Measurements from ENCODE around the gene PRKACG.

PRKACG gene

GRCh38 chr9:69034071-69034470, 20.2 kb upstream of the PRKACG start:
- Histone ChIP-seq H3K4me1 (ENCODE audit: control insufficient read depth, insufficient read depth, low read depth, low read length) (peaks cover 5% of the 10 kb centered on the region), H2AFZ (ENCODE audit: low read depth, low read length) (no peak overlapping the region), H2BK120ac (ENCODE audit: low read depth, low read length) (no peak overlapping the region), H3K4me2 (ENCODE audit: low read length, poor library complexity, severe bottlenecking) (no peak overlapping the region), H3K18ac (ENCODE audit: low read depth in 1 of 2, low read length in 2 of 2) (no peak overlapping the region), H4K8ac (ENCODE audit: low read length) (no peak overlapping the region), H2BK12ac (ENCODE audit: low read length in 2 of 2) (no peak overlapping the region), H3K14ac (ENCODE audit: low read length in 2 of 2) (no peak overlapping the region), H3K9ac (ENCODE audit: low read length) (no peak overlapping the region), H3K27me3 (ENCODE audit: control insufficient read depth in 1 of 2, insufficient read depth in 1 of 2, low read length in 2 of 2) (no peaks in the 10 kb centered on the region), H3K27ac (ENCODE audit: low read length, poor library complexity, severe bottlenecking) (no peak overlapping the region), H4K91ac (ENCODE audit: low read length) (no peak overlapping the region), H2AK5ac (ENCODE audit: low read length, severe bottlenecking) (no peak overlapping the region), H3K4me3 (ENCODE audit: insufficient read depth in 1 of 2, low read depth in 1 of 2, low read length in 2 of 2) (no peak overlapping the region), H3K9me3 (ENCODE audit: control insufficient read depth, low read length) (peaks cover 5% of the 10 kb centered on the region), H2BK5ac (ENCODE audit: low read depth, low read length, poor library complexity, severe bottlenecking) (no peak overlapping the region), H2BK15ac (ENCODE audit: low read depth, poor library complexity, severe bottlenecking) (no peak overlapping the region), H3K4ac (ENCODE audit: low read depth in 1 of 2, low read length in 2 of 2) (no peak overlapping the region), H3K36me3 (ENCODE audit: control insufficient read depth in 1 of 2, insufficient read depth in 2 of 2, low read depth in 1 of 2, low read length in 2 of 2) (no peaks in the 10 kb centered on the region), H3K23ac (ENCODE audit: low read length in 2 of 2) (no peak overlapping the region), H3K79me1 (replicated peaks; ENCODE audit: low read length, poor library complexity, severe bottlenecking) (peaks cover 8% of the 10 kb centered on the region)
- no peak for DNase-seq
- WGBS = 43% methylated on average over 2 of the region's 2 CpGs

GRCh38 chr9:69030851-69031645, 17.1 kb upstream of the PRKACG start:
- Histone ChIP-seq H3K4ac (ENCODE audit: low read depth in 1 of 2, low read length in 2 of 2) (no peak overlapping the region), H4K8ac (ENCODE audit: low read length) (no peak overlapping the region), H3K9ac (ENCODE audit: low read length) (no peak overlapping the region), H3K36me3 (ENCODE audit: control insufficient read depth in 1 of 2, insufficient read depth in 2 of 2, low read depth in 1 of 2, low read length in 2 of 2) (no peaks in the 10 kb centered on the region), H3K18ac (ENCODE audit: low read depth in 1 of 2, low read length in 2 of 2) (no peak overlapping the region), H3K27me3 (ENCODE audit: control insufficient read depth in 1 of 2, insufficient read depth in 1 of 2, low read length in 2 of 2) (peaks cover 2 to 6% of the 10 kb centered on the region in 2 experiments), H4K91ac (ENCODE audit: low read length) (no peak overlapping the region), H3K14ac (ENCODE audit: low read length in 2 of 2) (no peak overlapping the region), H2AFZ (ENCODE audit: low read depth, low read length) (no peak overlapping the region), H3K4me2 (ENCODE audit: low read length, poor library complexity, severe bottlenecking) (no peak overlapping the region), H3K4me3 (ENCODE audit: insufficient read depth in 1 of 2, low read depth in 1 of 2, low read length in 2 of 2) (no peak overlapping the region), H3K79me1 (replicated peaks; ENCODE audit: low read length, poor library complexity, severe bottlenecking) (peaks cover 3% of the 10 kb centered on the region), H2BK15ac (ENCODE audit: low read depth, poor library complexity, severe bottlenecking) (no peak overlapping the region), H2BK12ac (ENCODE audit: low read length in 2 of 2) (no peak overlapping the region), H2BK5ac (ENCODE audit: low read depth, low read length, poor library complexity, severe bottlenecking) (no peak overlapping the region), H3K23ac (ENCODE audit: low read length in 2 of 2) (no peak overlapping the region), H2BK120ac (ENCODE audit: low read depth, low read length) (no peak overlapping the region), H3K4me1 (ENCODE audit: control insufficient read depth, insufficient read depth, low read depth, low read length) (peaks cover 3% of the 10 kb centered on the region), H3K9me3 (ENCODE audit: control insufficient read depth, low read length) (peaks cover 5% of the 10 kb centered on the region), H2AK5ac (ENCODE audit: low read length, severe bottlenecking) (no peak overlapping the region), H3K27ac (ENCODE audit: low read length, poor library complexity, severe bottlenecking) (no peak overlapping the region)
- DNase-seq = no peak
- no CpG with 5 or more reads among the region's 1 CpG for WGBS

DNA sequence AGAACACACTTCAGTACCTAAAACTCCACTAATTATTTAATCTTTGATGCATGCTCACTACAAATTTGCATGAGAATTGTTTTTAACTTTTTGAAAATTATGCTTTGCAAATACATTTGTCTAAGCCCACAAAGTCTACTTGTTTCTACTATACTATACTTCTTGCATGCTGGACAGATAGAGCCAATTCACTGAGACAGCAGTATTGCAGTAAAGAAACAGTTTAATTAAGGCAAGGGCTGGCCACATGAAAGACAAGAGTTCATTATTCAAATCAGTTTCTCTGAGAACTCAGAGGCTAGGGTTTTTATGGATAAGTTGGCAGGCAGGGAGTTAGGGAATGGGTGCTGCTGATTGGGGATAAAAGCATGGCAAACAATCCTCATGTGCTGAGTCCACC, 15.6 kb upstream of the PRKACG start:
- Histone ChIP-seq H3K9ac (ENCODE audit: low read length) (no peak overlapping the region), H2AFZ (ENCODE audit: low read depth, low read length) (no peak overlapping the region), H2BK120ac (ENCODE audit: low read depth, low read length) (no peak overlapping the region), H4K91ac (ENCODE audit: low read length) (no peak overlapping the region), H4K8ac (ENCODE audit: low read length) (no peak overlapping the region), H3K14ac (ENCODE audit: low read length in 2 of 2) (no peak overlapping the region), H3K4me2 (ENCODE audit: low read length, poor library complexity, severe bottlenecking) (no peak overlapping the region), H2BK12ac (ENCODE audit: low read length in 2 of 2) (no peak overlapping the region), H3K79me1 (replicated peaks; ENCODE audit: low read length, poor library complexity, severe bottlenecking) (no peaks in the 10 kb centered on the region), H3K36me3 (ENCODE audit: control insufficient read depth in 1 of 2, insufficient read depth in 2 of 2, low read depth in 1 of 2, low read length in 2 of 2) (no peaks in the 10 kb centered on the region), H3K9me3 (ENCODE audit: control insufficient read depth, low read length) (peaks cover 5% of the 10 kb centered on the region), H3K4me3 (ENCODE audit: insufficient read depth in 1 of 2, low read depth in 1 of 2, low read length in 2 of 2) (no peak overlapping the region), H2BK5ac (ENCODE audit: low read depth, low read length, poor library complexity, severe bottlenecking) (no peak overlapping the region), H3K4me1 (ENCODE audit: control insufficient read depth, insufficient read depth, low read depth, low read length) (no peaks in the 10 kb centered on the region), H3K23ac (ENCODE audit: low read length in 2 of 2) (no peak overlapping the region), H2BK15ac (ENCODE audit: low read depth, poor library complexity, severe bottlenecking) (no peak overlapping the region), H3K27ac (ENCODE audit: low read length, poor library complexity, severe bottlenecking) (no peak overlapping the region), H2AK5ac (ENCODE audit: low read length, severe bottlenecking) (no peak overlapping the region), H3K27me3 (ENCODE audit: control insufficient read depth in 1 of 2, insufficient read depth in 1 of 2, low read length in 2 of 2) (peaks cover 7 to 12% of the 10 kb centered on the region in 2 experiments), H3K4ac (ENCODE audit: low read depth in 1 of 2, low read length in 2 of 2) (no peak overlapping the region), H3K18ac (ENCODE audit: low read depth in 1 of 2, low read length in 2 of 2) (no peak overlapping the region)
- no peak for DNase-seq

GRCh38 chr9:69028754-69029153, 14.8 kb upstream of the PRKACG start:
- Histone ChIP-seq H3K9me3 (ENCODE audit: control insufficient read depth, low read length) (peaks cover 5% of the 10 kb centered on the region), H3K4me3 (ENCODE audit: insufficient read depth in 1 of 2, low read depth in 1 of 2, low read length in 2 of 2) (no peak overlapping the region), H3K23ac (ENCODE audit: low read length in 2 of 2) (no peak overlapping the region), H2BK12ac (ENCODE audit: low read length in 2 of 2) (no peak overlapping the region), H3K79me1 (replicated peaks; ENCODE audit: low read length, poor library complexity, severe bottlenecking) (no peaks in the 10 kb centered on the region), H2BK5ac (ENCODE audit: low read depth, low read length, poor library complexity, severe bottlenecking) (no peak overlapping the region), H3K27ac (ENCODE audit: low read length, poor library complexity, severe bottlenecking) (no peak overlapping the region), H3K18ac (ENCODE audit: low read depth in 1 of 2, low read length in 2 of 2) (no peak overlapping the region), H2BK15ac (ENCODE audit: low read depth, poor library complexity, severe bottlenecking) (no peak overlapping the region), H3K14ac (ENCODE audit: low read length in 2 of 2) (no peak overlapping the region), H3K4me1 (ENCODE audit: control insufficient read depth, insufficient read depth, low read depth, low read length) (no peaks in the 10 kb centered on the region), H2BK120ac (ENCODE audit: low read depth, low read length) (no peak overlapping the region), H3K36me3 (ENCODE audit: control insufficient read depth in 1 of 2, insufficient read depth in 2 of 2, low read depth in 1 of 2, low read length in 2 of 2) (no peaks in the 10 kb centered on the region), H2AK5ac (ENCODE audit: low read length, severe bottlenecking) (no peak overlapping the region), H3K4ac (ENCODE audit: low read depth in 1 of 2, low read length in 2 of 2) (no peak overlapping the region), H3K27me3 (ENCODE audit: control insufficient read depth in 1 of 2, insufficient read depth in 1 of 2, low read length in 2 of 2) (peaks cover 10 to 18% of the 10 kb centered on the region in 2 experiments), H4K8ac (ENCODE audit: low read length) (no peak overlapping the region), H3K9ac (ENCODE audit: low read length) (no peak overlapping the region), H4K91ac (ENCODE audit: low read length) (no peak overlapping the region), H3K4me2 (ENCODE audit: low read length, poor library complexity, severe bottlenecking) (no peak overlapping the region), H2AFZ (ENCODE audit: low read depth, low read length) (no peak overlapping the region)
- WGBS = 90% methylated on average over 2 of the region's 2 CpGs
- no peak for DNase-seq

Data from mesenchymal stem cell (in vitro differentiated cells and primary cell).